Sigmoid colon (tissue), 7 donors: Measurements from ENCODE around the gene PARP14. TPM values are rescaled to one million over a fixed set of nuclear protein-coding genes. Genes with fewer than 3 reads are reported as not detected.
"Not testable (repeated sequence)": the region's sequence is repeated elsewhere in the genome, so short reads cannot be mapped to it uniquely, and the experiment has no call there.

Experiments used
- DNase-seq: peaks from one replicate; pipeline ENCODE4 v3.0.0-alpha.2; 2019
- H3K27ac ChIP-seq, 4 donors: fragments of 200-600 bp; sonication (generic); one replicate each; pipeline ENCODE4 v1.5.1; 2016 to 2019; ENCODE audit warnings: mild to moderate bottlenecking in 1 of 4
- H3K27me3 ChIP-seq, 3 donors: fragments of 200-600 bp; sonication (generic); one replicate each; pipeline ENCODE4 v1.5.1; 2019; ENCODE audit warnings: mild to moderate bottlenecking in 1 of 3
- H3K36me3 ChIP-seq, 4 donors: fragments of 200-600 bp; sonication (generic); one replicate each; pipeline ENCODE4 v1.5.1; 2016 to 2019
- H3K4me1 ChIP-seq, 4 donors: fragments of 200-600 bp; sonication (generic); one replicate each; pipeline ENCODE4 v1.5.1; 2017 to 2019
- H3K4me3 ChIP-seq, 4 donors: fragments of 200-600 bp; sonication (generic); one replicate each; pipeline ENCODE4 v1.5.1; 2017 to 2019; ENCODE audit warnings: mild to moderate bottlenecking in 2 of 4, moderate library complexity in 1 of 4
- H3K9me3 ChIP-seq, 4 donors: fragments of 200-600 bp in 3 of 4; sonication (generic) in 3 of 4; one replicate each; pipeline versions ENCODE4 v1.5.1 to v1.6.1; 2013 to 2019
- EP300 ChIP-seq, 4 donors: sonication (generic); formaldehyde crosslinking; IDR thresholded peaks; one replicate each; pipeline ENCODE4 v1.6.1; 2017; ENCODE audit warnings: antibody characterized with exemption in 4 of 4
- POLR2A ChIP-seq, 2 donors: fragments of 450-650 bp; IDR thresholded peaks; one replicate each; pipeline ENCODE4 v1.6.1; 2016; ENCODE audit warnings: antibody characterized with exemption in 2 of 2, mild to moderate bottlenecking in 2 of 2, moderate library complexity in 2 of 2
- POLR2AphosphoS5 ChIP-seq, 4 donors: sonication (generic); formaldehyde crosslinking; IDR thresholded peaks; one replicate each; pipeline ENCODE4 v1.6.1; 2017; ENCODE audit warnings: antibody characterized with exemption in 4 of 4
- WGBS, 2 donors: extraction: QIAGEN DNeasy Blood & Tissue Kit; methylation state at CpG; one replicate each; pipeline ENCODE4 v1.1.7; 2013; 5-methylcytosine and 5-hydroxymethylcytosine counted together
- intact Hi-C: fragments of 100-400 bp; cut with DNase I; formaldehyde crosslinking; loops from one replicate; pipeline ENCODE4 v1.15.1; 2023
- polyA plus RNA-seq, 3 donors: library from polyadenylated mRNA; stranded (reverse); fragments of 200-250 nt; gene quantifications; one replicate each; pipeline ENCODE4 v1.2.3, GENCODE V29; 2013
- total RNA-seq, 4 donors: library from RNA; depleted of rRNA; stranded (reverse); fragments of >200 nt; gene quantifications; one replicate each; pipeline ENCODE4 v1.1.0, GENCODE V29; 2016
- TF ChIP-seq, protein P1 (sequence below), 4 experiments: fragments of 450-650 bp in 3 of 4; fragments of 200-600 bp in 1 of 4; IDR thresholded peaks; one replicate each; pipeline ENCODE4 v1.5.1; 2016 to 2019; ENCODE audit warnings: antibody characterized with exemption in 4 of 4, mild to moderate bottlenecking in 3 of 4, moderate library complexity in 2 of 4
- donor health status: healthy with polysubstance abuse.
- donor health status: Bipolar disorder and iron deficiency.
- donor health status: healthy.

Gene PARP14
- total and polyA plus RNA-seq, 7 donors: 4.8 to 90.3 (median 41.7) TPM

DNA sequence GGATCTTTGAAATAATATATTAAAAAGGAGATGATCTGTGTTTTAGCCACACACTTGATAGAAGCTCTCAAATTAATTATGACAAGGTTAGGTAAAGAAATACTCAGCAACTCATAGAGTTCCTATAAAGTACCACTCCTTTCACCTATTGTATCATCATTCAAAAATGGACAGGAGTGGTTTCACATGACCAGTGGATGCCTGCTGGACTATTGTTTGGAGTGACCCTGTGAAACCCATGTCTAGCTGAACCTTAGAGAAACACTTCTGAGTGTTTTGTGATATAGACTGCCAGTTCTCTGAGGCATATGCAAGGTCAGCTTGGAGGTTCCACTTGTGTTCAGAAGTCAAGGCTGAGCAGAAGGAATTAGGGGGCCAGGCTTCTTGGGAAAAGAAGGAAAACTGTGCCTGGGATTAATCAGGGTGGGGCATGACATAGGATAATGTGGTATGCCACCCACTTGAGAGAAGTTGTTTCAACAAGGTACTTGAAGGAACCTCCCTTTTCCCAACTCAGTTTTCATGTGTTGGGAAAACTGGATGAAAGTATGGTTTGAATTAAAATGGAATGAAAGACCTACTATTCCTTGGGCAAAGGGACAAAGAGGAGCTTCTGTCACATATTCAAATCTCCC is 15.4 kb downstream of the PARP14 start:
- no peaks in the 10 kb centered on the region for H3K4me1 ChIP-seq
- no peak overlapping the region for H3K27ac ChIP-seq
- H3K36me3 ChIP-seq: peaks cover 20 to 70% (median 34%) of the 10 kb centered on the region in 4 donors
- no peak for TF ChIP-seq POLR2A (IDR thresholded peaks at IDR 0.05)
- TF ChIP-seq, protein P1, sequence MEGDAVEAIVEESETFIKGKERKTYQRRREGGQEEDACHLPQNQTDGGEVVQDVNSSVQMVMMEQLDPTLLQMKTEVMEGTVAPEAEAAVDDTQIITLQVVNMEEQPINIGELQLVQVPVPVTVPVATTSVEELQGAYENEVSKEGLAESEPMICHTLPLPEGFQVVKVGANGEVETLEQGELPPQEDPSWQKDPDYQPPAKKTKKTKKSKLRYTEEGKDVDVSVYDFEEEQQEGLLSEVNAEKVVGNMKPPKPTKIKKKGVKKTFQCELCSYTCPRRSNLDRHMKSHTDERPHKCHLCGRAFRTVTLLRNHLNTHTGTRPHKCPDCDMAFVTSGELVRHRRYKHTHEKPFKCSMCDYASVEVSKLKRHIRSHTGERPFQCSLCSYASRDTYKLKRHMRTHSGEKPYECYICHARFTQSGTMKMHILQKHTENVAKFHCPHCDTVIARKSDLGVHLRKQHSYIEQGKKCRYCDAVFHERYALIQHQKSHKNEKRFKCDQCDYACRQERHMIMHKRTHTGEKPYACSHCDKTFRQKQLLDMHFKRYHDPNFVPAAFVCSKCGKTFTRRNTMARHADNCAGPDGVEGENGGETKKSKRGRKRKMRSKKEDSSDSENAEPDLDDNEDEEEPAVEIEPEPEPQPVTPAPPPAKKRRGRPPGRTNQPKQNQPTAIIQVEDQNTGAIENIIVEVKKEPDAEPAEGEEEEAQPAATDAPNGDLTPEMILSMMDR (IDR thresholded peaks at IDR 0.05): no peak
- TF ChIP-seq POLR2AphosphoS5 (IDR thresholded peaks at IDR 0.05): no peak
- no peak for TF ChIP-seq EP300 (IDR thresholded peaks at IDR 0.05)
- H3K4me3 ChIP-seq: no peak overlapping the region
- intact Hi-C loops: no loop called here
- no peaks in the 10 kb centered on the region for H3K9me3 ChIP-seq
- DNase-seq: no peak
- no peaks in the 10 kb centered on the region for H3K27me3 ChIP-seq

DNA sequence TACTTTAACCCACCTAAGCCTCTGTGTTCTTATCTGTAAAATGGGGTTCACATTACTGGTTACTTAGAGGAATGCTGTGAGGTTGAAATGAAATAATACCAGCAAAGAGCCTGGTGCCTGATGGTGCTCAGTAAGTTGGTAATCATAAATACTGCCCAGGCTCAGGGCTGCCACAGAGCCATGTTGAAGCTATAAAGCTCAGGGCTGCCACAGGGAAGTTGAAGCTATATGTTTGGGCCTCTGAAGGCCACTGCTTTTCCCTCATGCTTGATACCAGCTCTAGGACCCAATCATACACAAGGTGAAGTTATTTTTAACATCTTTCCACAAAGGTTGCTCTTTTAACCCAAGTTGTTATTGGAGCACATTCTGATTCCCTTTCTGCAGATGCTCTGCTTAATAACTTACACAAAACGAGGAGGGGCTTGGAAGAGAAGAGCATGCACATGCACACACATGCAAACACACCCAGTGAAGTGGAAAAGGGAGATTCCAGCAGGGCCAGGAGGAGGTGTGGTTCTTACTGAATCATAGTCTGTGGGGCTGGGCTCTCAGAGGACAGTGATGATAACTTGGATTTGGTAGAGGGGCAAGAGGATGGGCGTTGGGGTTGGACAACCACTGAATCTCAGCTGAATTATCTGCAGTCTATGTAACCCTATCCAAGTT is 17.4 kb downstream of the PARP14 start:
- H3K36me3 ChIP-seq: peaks cover 20 to 90% (median 34%) of the 10 kb centered on the region in 4 donors

DNA sequence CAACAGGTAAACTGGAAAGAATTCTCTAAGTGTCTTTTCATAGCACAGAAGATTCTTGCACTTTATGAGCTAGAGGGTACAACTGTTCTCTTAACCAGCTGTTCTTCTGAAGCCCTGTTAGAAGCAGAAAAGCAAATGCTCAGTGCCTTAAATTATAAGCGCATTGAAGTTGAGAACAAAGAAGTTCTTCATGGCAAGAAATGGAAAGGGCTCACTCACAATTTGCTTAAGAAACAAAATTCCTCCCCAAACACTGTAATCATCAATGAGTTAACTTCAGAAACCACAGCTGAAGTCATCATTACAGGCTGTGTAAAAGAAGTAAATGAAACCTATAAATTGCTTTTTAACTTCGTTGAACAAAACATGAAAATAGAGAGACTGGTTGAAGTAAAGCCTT is 19.6 kb downstream of the PARP14 start:
- intact Hi-C loops: no loop called here
- Histone ChIP-seq H3K4me1 (no peaks in the 10 kb centered on the region), H3K27me3 (no peaks in the 10 kb centered on the region), H3K36me3 (peaks cover 20 to 97% (median 28%) of the 10 kb centered on the region in 4 donors), H3K4me3 (no peak overlapping the region), H3K27ac (no peak overlapping the region), H3K9me3 (no peaks in the 10 kb centered on the region)
- TF ChIP-seq POLR2A (IDR thresholded peaks at IDR 0.05) (no peak), POLR2AphosphoS5 (IDR thresholded peaks at IDR 0.05) (no peak), EP300 (IDR thresholded peaks at IDR 0.05) (no peak)
- TF ChIP-seq, protein P1 (IDR thresholded peaks at IDR 0.05): no peak
- WGBS, 2 donors: 85 to 89% methylated on average over 2 of the region's 2 CpGs
- no peak for DNase-seq

More for the DNA sequence above, 17.4 kb downstream of the PARP14 start:
- 69 to 71% methylated on average over 2 of the region's 2 CpGs for WGBS, 2 donors
- intact Hi-C loops: no loop called here
- Histone ChIP-seq H3K27ac (no peak overlapping the region), H3K9me3 (no peaks in the 10 kb centered on the region), H3K4me3 (no peak overlapping the region), H3K27me3 (no peaks in the 10 kb centered on the region), H3K4me1 (no peaks in the 10 kb centered on the region)
- TF ChIP-seq, protein P1 (IDR thresholded peaks at IDR 0.05): no peak
- TF ChIP-seq EP300 (IDR thresholded peaks at IDR 0.05): no peak
- no peak for TF ChIP-seq POLR2AphosphoS5 (IDR thresholded peaks at IDR 0.05)
- no peak for TF ChIP-seq POLR2A (IDR thresholded peaks at IDR 0.05)
- DNase-seq: no peak

DNA sequence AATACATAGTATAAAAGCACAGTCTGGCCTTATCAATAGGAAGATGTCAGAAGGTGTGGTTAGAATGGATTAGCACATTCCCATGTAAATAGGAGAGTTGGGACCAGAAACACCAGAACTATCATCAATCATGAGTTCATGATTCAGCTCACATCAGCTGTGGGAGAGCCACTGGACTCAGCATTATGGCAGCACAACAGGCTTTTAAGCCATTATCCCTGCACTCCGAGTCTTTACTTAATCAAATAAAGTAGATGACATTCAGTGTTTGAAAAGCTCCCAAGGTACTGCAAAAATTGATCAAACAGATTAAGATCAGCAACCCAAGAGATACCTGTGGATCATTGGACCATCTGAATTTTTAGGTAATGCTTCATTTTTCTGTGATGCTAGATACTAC is 24.7 kb downstream of the PARP14 start:
- Histone ChIP-seq H3K4me1 (no peaks in the 10 kb centered on the region), H3K4me3 (no peak overlapping the region), H3K9me3 (no peaks in the 10 kb centered on the region), H3K36me3 (peaks cover 0 to 69% (median 19%) of the 10 kb centered on the region in 4 donors), H3K27ac (no peak overlapping the region), H3K27me3 (no peaks in the 10 kb centered on the region)
- DNase-seq: no peak
- intact Hi-C loops: no loop called here
- no peak for TF ChIP-seq EP300 (IDR thresholded peaks at IDR 0.05)
- TF ChIP-seq POLR2A (IDR thresholded peaks at IDR 0.05): no peak
- TF ChIP-seq, protein P1 (IDR thresholded peaks at IDR 0.05): no peak
- TF ChIP-seq POLR2AphosphoS5 (IDR thresholded peaks at IDR 0.05): no peak
- WGBS, 2 donors: 97 to 100% methylated on average over 1 of the region's 1 CpG

- H3K27ac ChIP-seq, DNase-seq, H3K27me3 ChIP-seq, H3K4me1 ChIP-seq, H3K4me3 ChIP-seq, intact Hi-C loops, H3K9me3 ChIP-seq: not testable (repeated sequence)
- peaks cover 13 to 56% (median 25%) of the 10 kb centered on the region in 4 donors for H3K36me3 ChIP-seq
- 93 to 96% methylated on average over 1 of the region's 1 CpG for WGBS, 2 donors
These were observed 30.1 kb downstream of the PARP14 start for GRCh38 chr3:122710616-122711251.
